Muscle layer of colon (tissue), 2 donors: Measurements from ENCODE around the gene ABHD12.

Experiments used
- H3K27ac ChIP-seq: one replicate; pipeline ENCODE4 v1.7.0; 2013; ENCODE audit warnings: low read depth, mild to moderate bottlenecking, low read length, moderate library complexity
- H3K27me3 ChIP-seq, 2 donors: one replicate each; pipeline ENCODE4 v1.7.0; 2013; ENCODE audit warnings: low read length in 2 of 2, mild to moderate bottlenecking in 2 of 2; ENCODE audit not compliant: insufficient read depth in 2 of 2, control insufficient read depth in 1 of 2
- H3K36me3 ChIP-seq: one replicate; pipeline ENCODE4 v1.7.0; 2013; ENCODE audit warnings: mild to moderate bottlenecking, low read length; ENCODE audit not compliant: insufficient read depth
- H3K4me1 ChIP-seq: one replicate; pipeline ENCODE4 v1.7.0; 2013; ENCODE audit warnings: mild to moderate bottlenecking, low read length; ENCODE audit not compliant: insufficient read depth
- H3K4me3 ChIP-seq, 2 donors: one replicate each; pipeline ENCODE4 v1.7.0; 2013; ENCODE audit warnings: low read length in 2 of 2, low read depth in 1 of 2, mild to moderate bottlenecking in 1 of 2, moderate library complexity in 1 of 2
- H3K9ac ChIP-seq: one replicate; pipeline ENCODE4 v1.7.0; 2013; ENCODE audit warnings: low read length
- H3K9me3 ChIP-seq: one replicate; pipeline ENCODE4 v1.7.0; 2013; ENCODE audit warnings: mild to moderate bottlenecking, low read length
- donor health status: abdominal sarcoma.
- donor health status: Adenocarcinoma of cecum.

ABHD12 gene

GRCh38 chr20:25325997-25326396 is 64.6 kb downstream of the ABHD12 start:
- no peaks in the 10 kb centered on the region for H3K4me1 ChIP-seq
- H3K27me3 ChIP-seq = no peaks in the 10 kb centered on the region
- H3K9ac ChIP-seq = no peak overlapping the region
- no peaks in the 10 kb centered on the region for H3K36me3 ChIP-seq
- H3K4me3 ChIP-seq = no peak overlapping the region
- H3K9me3 ChIP-seq = no peaks in the 10 kb centered on the region
- H3K27ac ChIP-seq = no peak overlapping the region

DNA sequence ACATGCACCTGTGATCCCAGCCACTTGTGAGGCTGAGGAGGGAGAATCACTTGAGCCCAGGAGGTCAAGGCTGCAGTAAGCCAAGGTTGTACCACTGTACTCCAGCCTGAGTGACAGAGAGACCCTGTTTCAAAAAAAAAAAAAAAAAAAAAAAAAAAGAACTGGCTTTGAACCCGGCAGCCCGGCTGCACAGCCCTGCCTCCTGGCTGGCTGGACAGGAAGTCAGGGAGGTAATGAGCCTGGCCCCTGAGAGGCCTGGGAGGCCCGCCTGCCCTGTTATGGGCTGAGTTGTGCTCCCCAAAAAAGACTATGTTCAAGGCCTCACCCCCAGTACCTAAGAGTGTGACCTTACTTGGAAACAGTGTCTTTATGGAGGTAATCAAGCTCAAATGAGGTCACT is 65.6 kb downstream of the ABHD12 start:
- no peaks in the 10 kb centered on the region for H3K9me3 ChIP-seq
- H3K4me3 ChIP-seq = no peak overlapping the region
- no peaks in the 10 kb centered on the region for H3K27me3 ChIP-seq
- H3K9ac ChIP-seq = no peak overlapping the region
- no peak overlapping the region for H3K27ac ChIP-seq
- peaks cover 5% of the 10 kb centered on the region for H3K36me3 ChIP-seq
- no peaks in the 10 kb centered on the region for H3K4me1 ChIP-seq

GRCh38 chr20:25324412-25324811 is 66.2 kb downstream of the ABHD12 start:
- H3K4me3 ChIP-seq = no peak overlapping the region
- H3K4me1 ChIP-seq = no peaks in the 10 kb centered on the region
- H3K9ac ChIP-seq = no peak overlapping the region
- no peak overlapping the region for H3K27ac ChIP-seq
- no peaks in the 10 kb centered on the region for H3K9me3 ChIP-seq
- H3K27me3 ChIP-seq = no peaks in the 10 kb centered on the region
- peaks cover 8% of the 10 kb centered on the region for H3K36me3 ChIP-seq

- no peak overlapping the region for H3K27ac ChIP-seq
- no peaks in the 10 kb centered on the region for H3K9me3 ChIP-seq
- H3K4me3 ChIP-seq = no peak overlapping the region
- H3K27me3 ChIP-seq = no peaks in the 10 kb centered on the region
- no peaks in the 10 kb centered on the region for H3K4me1 ChIP-seq
- no peak overlapping the region for H3K9ac ChIP-seq
- peaks cover 8% of the 10 kb centered on the region for H3K36me3 ChIP-seq
Measured at GRCh38 chr20:25323496-25324246, 67.0 kb downstream of the ABHD12 start.

- H3K36me3 ChIP-seq = peaks cover 8% of the 10 kb centered on the region
- H3K9me3 ChIP-seq = no peaks in the 10 kb centered on the region
- no peaks in the 10 kb centered on the region for H3K4me1 ChIP-seq
- no peak overlapping the region for H3K4me3 ChIP-seq
- no peak overlapping the region for H3K9ac ChIP-seq
- H3K27me3 ChIP-seq = no peaks in the 10 kb centered on the region
- H3K27ac ChIP-seq = no peak overlapping the region
Measured at GRCh38 chr20:25321991-25322390, 68.6 kb downstream of the ABHD12 start.

GRCh38 chr20:25321262-25321831 is 69.3 kb downstream of the ABHD12 start:
- H3K27me3 ChIP-seq = no peaks in the 10 kb centered on the region
- no peak overlapping the region for H3K27ac ChIP-seq
- no peak overlapping the region for H3K9ac ChIP-seq
- no peaks in the 10 kb centered on the region for H3K4me1 ChIP-seq
- H3K9me3 ChIP-seq = no peaks in the 10 kb centered on the region
- no peak overlapping the region for H3K4me3 ChIP-seq
- peaks cover 8% of the 10 kb centered on the region for H3K36me3 ChIP-seq

- H3K27me3 ChIP-seq = no peaks in the 10 kb centered on the region
- H3K4me1 ChIP-seq = no peaks in the 10 kb centered on the region
- no peaks in the 10 kb centered on the region for H3K9me3 ChIP-seq
- H3K27ac ChIP-seq = no peak overlapping the region
- H3K9ac ChIP-seq = no peak overlapping the region
- H3K4me3 ChIP-seq = no peak overlapping the region
- H3K36me3 ChIP-seq = peaks cover 8% of the 10 kb centered on the region
Measured at GRCh38 chr20:25320035-25320800, 70.4 kb downstream of the ABHD12 start.

- no peaks in the 10 kb centered on the region for H3K27me3 ChIP-seq
- H3K27ac ChIP-seq = no peak overlapping the region
- H3K36me3 ChIP-seq = peaks cover 8% of the 10 kb centered on the region
- H3K9me3 ChIP-seq = no peaks in the 10 kb centered on the region
- H3K4me3 ChIP-seq = no peak overlapping the region
- no peaks in the 10 kb centered on the region for H3K4me1 ChIP-seq
- H3K9ac ChIP-seq = no peak overlapping the region
Measured at GRCh38 chr20:25319241-25320034, 71.2 kb downstream of the ABHD12 start.

DNA sequence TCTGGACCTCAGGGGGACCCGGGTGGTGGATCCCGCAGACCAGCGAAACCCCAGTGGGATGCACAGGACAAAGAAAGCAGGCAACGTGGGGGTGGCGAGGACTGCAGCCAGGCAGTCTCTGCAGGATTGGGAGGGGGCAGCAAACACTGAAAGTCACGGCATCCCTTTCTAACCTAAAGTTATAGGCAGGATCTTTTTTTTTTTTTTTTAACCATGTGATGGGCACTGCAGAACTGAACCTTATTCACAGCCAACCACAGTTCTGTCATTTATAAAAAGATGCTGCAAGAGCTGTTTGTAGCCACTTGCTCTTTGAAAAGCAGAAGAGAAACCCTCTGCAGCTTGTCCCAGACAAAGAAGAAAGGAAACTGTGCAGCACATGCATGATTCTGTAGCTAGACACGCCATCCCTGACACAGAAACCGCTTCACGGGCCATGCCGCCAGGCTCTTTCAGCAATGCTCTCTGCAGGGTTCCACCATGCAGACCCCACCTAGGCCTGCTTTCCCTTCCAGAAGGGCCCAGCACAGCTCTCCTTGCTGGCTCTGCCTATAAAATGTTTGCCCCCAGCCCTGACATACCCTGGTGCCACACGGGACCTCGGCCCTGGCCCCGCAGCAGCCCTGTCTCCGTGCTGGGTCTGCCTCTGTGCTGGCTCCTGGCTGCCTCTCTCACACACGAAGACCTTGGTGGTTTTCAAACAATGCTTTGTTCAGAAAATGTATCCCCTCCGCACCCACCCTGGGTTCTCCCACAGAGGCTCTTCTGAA is 72.0 kb downstream of the ABHD12 start:
- Histone ChIP-seq H3K9ac (no peak overlapping the region), H3K36me3 (peaks cover 8% of the 10 kb centered on the region), H3K4me3 (no peak overlapping the region), H3K9me3 (no peaks in the 10 kb centered on the region), H3K27ac (no peak overlapping the region), H3K27me3 (no peaks in the 10 kb centered on the region), H3K4me1 (no peaks in the 10 kb centered on the region)

DNA sequence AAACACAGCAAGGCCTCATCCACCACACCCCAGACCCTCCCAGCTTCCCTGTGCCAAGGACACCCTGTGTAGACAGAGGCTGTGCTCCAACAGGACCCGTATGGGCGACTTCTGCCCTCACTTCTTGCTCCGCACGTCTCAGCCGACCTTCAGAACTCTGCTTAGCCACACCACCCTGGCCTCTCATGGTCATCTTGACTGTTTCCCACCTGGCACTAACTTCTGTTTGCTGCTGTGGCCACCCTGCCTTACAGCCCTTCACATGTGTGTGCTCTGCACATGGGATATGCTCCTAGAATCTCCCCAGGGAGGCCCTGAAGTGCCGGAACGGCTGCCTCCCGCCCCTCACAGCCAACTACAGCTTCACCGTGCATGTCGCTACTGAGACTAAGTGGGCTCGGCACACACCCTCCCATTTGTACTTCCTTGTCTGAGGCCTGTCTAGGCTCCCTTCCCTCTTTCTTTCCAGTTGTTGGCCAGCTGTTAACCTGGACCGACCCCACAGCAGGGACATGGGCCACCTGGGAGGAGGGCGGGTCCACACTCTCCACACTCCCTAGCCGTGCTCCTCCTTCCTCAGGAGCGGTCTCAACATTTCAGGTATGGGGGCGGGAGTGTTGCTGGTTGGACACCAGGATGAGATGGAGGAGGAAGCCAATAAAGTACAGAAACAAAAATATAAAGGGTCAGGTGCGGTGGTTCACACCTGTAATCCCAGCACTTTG is 73.1 kb downstream of the ABHD12 start:
- Histone ChIP-seq H3K36me3 (peaks cover 8% of the 10 kb centered on the region), H3K9me3 (no peaks in the 10 kb centered on the region), H3K4me1 (no peaks in the 10 kb centered on the region), H3K27ac (no peak overlapping the region), H3K9ac (no peak overlapping the region), H3K4me3 (no peak overlapping the region), H3K27me3 (no peaks in the 10 kb centered on the region)
